ENCODE data around the gene DAB1.

DAB1 gene

GRCh38 chr1:57063406-57064125 lies 360.3 kb downstream of the DAB1 start:
- H3K4me3 ChIP-seq (replicated peaks in 1 of 2; ENCODE audit: low read depth in 2 of 2, low read length in 2 of 2) = no peak overlapping the region
- DNase-seq (ENCODE audit: low read depth in 2 of 2) = no peak
- TF ChIP-seq CTCF (IDR thresholded peaks at IDR 0.05; ENCODE audit: low read depth, low read length) = no peak

- H3K4me3 ChIP-seq (replicated peaks in 1 of 2; ENCODE audit: low read depth in 2 of 2, low read length in 2 of 2) = no peak overlapping the region
- peak; percentile 6 to 21 for DNase-seq (ENCODE audit: low read depth in 2 of 2)
- TF ChIP-seq CTCF (IDR thresholded peaks at IDR 0.05; ENCODE audit: low read depth, low read length) = no peak
These were observed 362.5 kb downstream of the DAB1 start for GRCh38 chr1:57061369-57061768.

- TF ChIP-seq CTCF (IDR thresholded peaks at IDR 0.05; ENCODE audit: low read depth, low read length) = no peak
- DNase-seq (ENCODE audit: low read depth in 2 of 2) = no peak
- no peak overlapping the region for H3K4me3 ChIP-seq (replicated peaks in 1 of 2; ENCODE audit: low read depth in 2 of 2, low read length in 2 of 2)
These were observed 363.4 kb downstream of the DAB1 start for GRCh38 chr1:57060451-57060850.

- no peak overlapping the region for H3K4me3 ChIP-seq (replicated peaks in 1 of 2; ENCODE audit: low read depth in 2 of 2, low read length in 2 of 2)
- no peak for DNase-seq (ENCODE audit: low read depth in 2 of 2)
- no peak for TF ChIP-seq CTCF (IDR thresholded peaks at IDR 0.05; ENCODE audit: low read depth, low read length)
These were observed 365.0 kb downstream of the DAB1 start for GRCh38 chr1:57058652-57059501.

- no peak for DNase-seq (ENCODE audit: low read depth in 2 of 2)
- no peak for TF ChIP-seq CTCF (IDR thresholded peaks at IDR 0.05; ENCODE audit: low read depth, low read length)
- no peak overlapping the region for H3K4me3 ChIP-seq (replicated peaks in 1 of 2; ENCODE audit: low read depth in 2 of 2, low read length in 2 of 2)
These were observed 375.0 kb downstream of the DAB1 start for GRCh38 chr1:57048856-57049255.

GRCh38 chr1:57046462-57046861 lies 377.4 kb downstream of the DAB1 start:
- DNase-seq (ENCODE audit: low read depth in 2 of 2) = no peak
- H3K4me3 ChIP-seq (replicated peaks in 1 of 2; ENCODE audit: low read depth in 2 of 2, low read length in 2 of 2) = no peak overlapping the region
- TF ChIP-seq CTCF (IDR thresholded peaks at IDR 0.05; ENCODE audit: low read depth, low read length) = no peak

Data from cardiac fibroblast (primary cell).